ENCODE measurements around the gene HCLS1.
A peak's percentile ranks its signal among the peaks of the same experiment; 100 is the strongest.
"Not testable (repeated sequence)": the region's sequence is repeated elsewhere in the genome, so short reads cannot be mapped to it uniquely, and the experiment has no call there.

HCLS1 gene

GRCh38 chr3:121658716-121659435 is 1.8 kb downstream of the HCLS1 start:
- DNase-seq (ENCODE audit: low read depth), result no peak

- DNase-seq (ENCODE audit: low read depth), result no peak
Observed at GRCh38 chr3:121654493-121655385, 6.0 kb downstream of the HCLS1 start.

- peak; percentile 27 for DNase-seq (ENCODE audit: low read depth)
Observed at GRCh38 chr3:121651684-121652083, 9.0 kb downstream of the HCLS1 start.

- DNase-seq (ENCODE audit: low read depth), result peak; percentile 57
Observed at GRCh38 chr3:121649645-121650044, 11.1 kb downstream of the HCLS1 start.

- DNase-seq (ENCODE audit: low read depth), result no peak
Observed at GRCh38 chr3:121648219-121648958, 12.3 kb downstream of the HCLS1 start.

- no peak for DNase-seq (ENCODE audit: low read depth)
Observed at GRCh38 chr3:121645054-121645453, 15.6 kb downstream of the HCLS1 start.

GRCh38 chr3:121642601-121643314 is 17.9 kb downstream of the HCLS1 start:
- DNase-seq (ENCODE audit: low read depth), result no peak

- DNase-seq (ENCODE audit: low read depth), result no peak
Observed at GRCh38 chr3:121641127-121641526, 19.6 kb downstream of the HCLS1 start.

GRCh38 chr3:121637922-121638321 is 22.8 kb downstream of the HCLS1 start:
- no peak for DNase-seq (ENCODE audit: low read depth)

- no peak for DNase-seq (ENCODE audit: low read depth)
Observed at GRCh38 chr3:121630355-121630754, 30.3 kb downstream of the HCLS1 start.

- DNase-seq (ENCODE audit: low read depth), result no peak
Observed at GRCh38 chr3:121629601-121630000, 31.1 kb downstream of the HCLS1 start.

- no peak for DNase-seq (ENCODE audit: low read depth)
Observed at GRCh38 chr3:121627622-121628021, 33.1 kb downstream of the HCLS1 start.

- no peak for DNase-seq (ENCODE audit: low read depth)
Observed at GRCh38 chr3:121627211-121627610, 33.5 kb downstream of the HCLS1 start.

GRCh38 chr3:121626495-121626894 is 34.2 kb downstream of the HCLS1 start:
- DNase-seq (ENCODE audit: low read depth), result no peak

GRCh38 chr3:121624147-121624899 is 36.4 kb downstream of the HCLS1 start:
- DNase-seq (ENCODE audit: low read depth), result no peak

- no peak for DNase-seq (ENCODE audit: low read depth)
Observed at GRCh38 chr3:121621491-121621890, 39.2 kb downstream of the HCLS1 start.

- no peak for DNase-seq (ENCODE audit: low read depth)
Observed at GRCh38 chr3:121619691-121620090, 41.0 kb downstream of the HCLS1 start.

GRCh38 chr3:121606106-121606505 is 54.6 kb downstream of the HCLS1 start:
- no peak for DNase-seq (ENCODE audit: low read depth)

- no peak for DNase-seq (ENCODE audit: low read depth)
Observed at GRCh38 chr3:121604759-121605158, 55.9 kb downstream of the HCLS1 start.

- DNase-seq (ENCODE audit: low read depth), result no peak
Observed at GRCh38 chr3:121601212-121601812, 59.4 kb downstream of the HCLS1 start.

- DNase-seq (ENCODE audit: low read depth), result not testable (repeated sequence)
Observed at GRCh38 chr3:121599900-121600299, 60.8 kb downstream of the HCLS1 start.
